Caco-2 (cell line): ENCODE data around the gene IPO13. TPM values are rescaled to one million over a fixed set of nuclear protein-coding genes. Genes with fewer than 3 reads are reported as not detected.

Experiments used
- BruUV-seq: library from RNA; stranded (reverse); fragments of 400-500 nt; replicated peaks from 2 replicates; lab custom pipeline; 2021; lab: Mats Ljungman, UMichigan
- CTCF ChIA-PET: fragments of 300-600 bp; sonication (Branson Sonifier 250); formaldehyde crosslinking; loops from one replicate; lab custom pipeline; 2022; ENCODE audit warnings: antibody characterized with exemption; lab: Charles Lee
- POLR2A ChIA-PET: fragments of 300-600 bp; sonication (Branson Sonifier 250); formaldehyde crosslinking; loops from one replicate; lab custom pipeline; 2022; ENCODE audit warnings: antibody characterized with exemption; lab: Charles Lee
- DNase-seq, 2 experiments: peaks; one replicate each; pipeline versions ENCODE4 v3.0.0 to v3.0.0-alpha.2; 2020 to 2022
- H3K27me3 ChIP-seq: replicated peaks from 2 replicates; pipeline ENCODE4 v1.6.0; 2011; ENCODE audit warnings: low read length; ENCODE audit not compliant: control insufficient read depth, insufficient read depth
- H3K36me3 ChIP-seq: 2 replicates; pipeline ENCODE4 v1.5.1; 2011; ENCODE audit warnings: low read length; ENCODE audit not compliant: control insufficient read depth, insufficient read depth
- H3K4me1 ChIP-seq: fragments of 250-450 bp; sonication (Bioruptor Pico); 2 replicates; pipeline ENCODE4 v1.5.1; 2020; ENCODE audit warnings: mild to moderate bottlenecking
- H3K4me3 ChIP-seq: 2 replicates; pipeline ENCODE4 v1.5.1; 2011; ENCODE audit warnings: low read depth, mild to moderate bottlenecking, control low read depth, low read length
- H3K9me3 ChIP-seq: fragments of 250-450 bp; sonication (Bioruptor Pico); 2 replicates; pipeline ENCODE4 v1.5.1; 2020; ENCODE audit warnings: mild to moderate bottlenecking, moderate library complexity
- H3K27ac Mint-ChIP-seq: one replicate; pipeline ENCODE4 v1.8.0; 2022; ENCODE audit warnings: mixed read lengths; ENCODE audit not compliant: unreplicated experiment
- H3K27me3 Mint-ChIP-seq: one replicate; pipeline ENCODE4 v1.8.0; 2022; ENCODE audit warnings: mixed read lengths; ENCODE audit not compliant: insufficient read depth, unreplicated experiment
- H3K36me3 Mint-ChIP-seq: one replicate; pipeline ENCODE4 v1.8.0; 2022; ENCODE audit warnings: mild to moderate bottlenecking, mixed read lengths; ENCODE audit not compliant: insufficient read depth, unreplicated experiment
- H3K4me1 Mint-ChIP-seq: one replicate; pipeline ENCODE4 v1.8.0; 2022; ENCODE audit warnings: low read depth, mixed read lengths; ENCODE audit not compliant: unreplicated experiment
- H3K4me3 Mint-ChIP-seq: one replicate; pipeline ENCODE4 v1.8.0; 2022; ENCODE audit warnings: mild to moderate bottlenecking, moderate library complexity, mixed read lengths; ENCODE audit not compliant: unreplicated experiment
- H3K9me3 Mint-ChIP-seq: one replicate; pipeline ENCODE4 v1.8.0; 2022; ENCODE audit warnings: mixed read lengths; ENCODE audit not compliant: unreplicated experiment
- CTCF ChIP-seq, 2 experiments: fragments of 200-600 bp in 1 of 2; IDR thresholded peaks; 1 replicate in 1 of 2; 2 replicates in 1 of 2; pipeline versions ENCODE4 v1.5.1 to v1.8.0; 2011 to 2022; ENCODE audit warnings: antibody characterized with exemption in 1 of 2, control low read depth in 1 of 2, inconsistent platforms in 1 of 2, low read depth in 1 of 2, low read length in 1 of 2, mild to moderate bottlenecking in 1 of 2, moderate library complexity in 1 of 2; ENCODE audit not compliant: insufficient read depth in 1 of 2, severe bottlenecking in 1 of 2, unreplicated experiment in 1 of 2
- intact Hi-C: fragments of 100-400 bp; cut with micrococcal nuclease; formaldehyde crosslinking; loops from one replicate; pipeline ENCODE4 v1.10.0; 2022; ENCODE audit not compliant: unreplicated experiment
- total RNA-seq: library from RNA; stranded (reverse); gene quantifications from 2 replicates; pipeline ENCODE4 v1.2.3, GENCODE V29; 2022

IPO13 gene
- total RNA-seq, 1 experiment from 2014 or later, result 14.1 TPM

- H3K4me1 ChIP-seq, result no peaks in the 10 kb centered on the region
- H3K9me3 Mint-ChIP-seq, result no peaks in the 10 kb centered on the region
- H3K27me3 ChIP-seq, result no peaks in the 10 kb centered on the region
- intact Hi-C loops, result no loop called here
- CTCF ChIA-PET, result no interaction called here
- H3K4me3 ChIP-seq, result no peak overlapping the region
- H3K36me3 ChIP-seq, result no peaks in the 10 kb centered on the region
- POLR2A ChIA-PET, result no interaction called here
- no TSS peak for BruUV-seq
- H3K36me3 Mint-ChIP-seq, result no peaks in the 10 kb centered on the region
- no peak for DNase-seq
- H3K4me1 Mint-ChIP-seq, result no peaks in the 10 kb centered on the region
- TF ChIP-seq CTCF (IDR thresholded peaks at IDR 0.05; ENCODE audit: insufficient read depth in 1 of 2, low read depth in 1 of 2, low read length in 1 of 2, severe bottlenecking in 1 of 2, unreplicated experiment in 1 of 2), result no peak
- H3K9me3 ChIP-seq, result no peaks in the 10 kb centered on the region
- H3K27me3 Mint-ChIP-seq, result no peaks in the 10 kb centered on the region
- no peak overlapping the region for H3K27ac Mint-ChIP-seq
- H3K4me3 Mint-ChIP-seq, result no peak overlapping the region
These were observed 6.6 kb downstream of the IPO13 start for GRCh38 chr1:43953361-43953760.

- TF ChIP-seq CTCF (IDR thresholded peaks at IDR 0.05; ENCODE audit: insufficient read depth in 1 of 2, low read depth in 1 of 2, low read length in 1 of 2, severe bottlenecking in 1 of 2, unreplicated experiment in 1 of 2), result no peak
- Mint-ChIP-seq H3K4me1 (no peaks in the 10 kb centered on the region), H3K36me3 (no peaks in the 10 kb centered on the region), H3K27ac (no peak overlapping the region), H3K9me3 (no peaks in the 10 kb centered on the region), H3K4me3 (no peak overlapping the region), H3K27me3 (no peaks in the 10 kb centered on the region)
- BruUV-seq, result no TSS peak
- Histone ChIP-seq H3K4me1 (no peaks in the 10 kb centered on the region), H3K4me3 (no peak overlapping the region), H3K36me3 (no peaks in the 10 kb centered on the region), H3K9me3 (no peaks in the 10 kb centered on the region), H3K27me3 (no peaks in the 10 kb centered on the region)
- intact Hi-C loops, result no loop called here
- DNase-seq, result no peak
- POLR2A ChIA-PET, result no interaction called here
- CTCF ChIA-PET, result interaction anchor here (0.6 kb wide), 1 partner anchor 146 kb away, joined by 3 read pairs; no protein-coding TSS in a partner anchor
These were observed 7.3 kb downstream of the IPO13 start for GRCh38 chr1:43954036-43954435.

- Histone ChIP-seq H3K27me3 (no peaks in the 10 kb centered on the region), H3K4me1 (no peaks in the 10 kb centered on the region), H3K4me3 (no peak overlapping the region), H3K9me3 (no peaks in the 10 kb centered on the region), H3K36me3 (no peaks in the 10 kb centered on the region)
- Mint-ChIP-seq H3K4me3 (no peak overlapping the region), H3K27ac (no peak overlapping the region), H3K9me3 (no peaks in the 10 kb centered on the region), H3K4me1 (no peaks in the 10 kb centered on the region), H3K36me3 (no peaks in the 10 kb centered on the region), H3K27me3 (no peaks in the 10 kb centered on the region)
- POLR2A ChIA-PET, result no interaction called here
- no peak for DNase-seq
- no peak for TF ChIP-seq CTCF (IDR thresholded peaks at IDR 0.05; ENCODE audit: insufficient read depth in 1 of 2, low read depth in 1 of 2, low read length in 1 of 2, severe bottlenecking in 1 of 2, unreplicated experiment in 1 of 2)
- CTCF ChIA-PET, result no interaction called here
- intact Hi-C loops, result no loop called here
- no TSS peak for BruUV-seq
These were observed 9.5 kb downstream of the IPO13 start for GRCh38 chr1:43956234-43956633.
